ENCODE measurements around the gene RAC2.

The RAC2 gene

GRCh38 chr22:37244114-37244921, at the start of gene RAC2:
Gene RAC2, minus strand, starts transcription at chr22:37244269. Its CDS starts 121 bp downstream, at chr22:37244148.
- DNase-seq (ENCODE audit: low read depth in 2 of 2, low spot score in 1 of 2): peak; percentile 78 to 83

- no peak for DNase-seq (ENCODE audit: low read depth in 2 of 2, low spot score in 1 of 2)
These were observed 49.1 kb upstream of the RAC2 start for GRCh38 chr22:37293172-37293571.

GRCh38 chr22:37292641-37293040, 48.6 kb upstream of the RAC2 start:
- no peak for DNase-seq (ENCODE audit: low read depth in 2 of 2, low spot score in 1 of 2)

- DNase-seq (ENCODE audit: low read depth in 2 of 2, low spot score in 1 of 2): no peak
These were observed 47.7 kb upstream of the RAC2 start for GRCh38 chr22:37291559-37292298.

- DNase-seq (ENCODE audit: low read depth in 2 of 2, low spot score in 1 of 2): no peak
These were observed 46.7 kb upstream of the RAC2 start for GRCh38 chr22:37290737-37291136.

- DNase-seq (ENCODE audit: low read depth in 2 of 2, low spot score in 1 of 2): no peak
These were observed 45.2 kb upstream of the RAC2 start for GRCh38 chr22:37289156-37289735.

GRCh38 chr22:37288521-37288920, 44.5 kb upstream of the RAC2 start:
- DNase-seq (ENCODE audit: low read depth in 2 of 2, low spot score in 1 of 2): no peak

GRCh38 chr22:37287550-37287951, 43.5 kb upstream of the RAC2 start:
- DNase-seq (ENCODE audit: low read depth in 2 of 2, low spot score in 1 of 2): no peak

GRCh38 chr22:37285937-37286336, 41.9 kb upstream of the RAC2 start:
- no peak for DNase-seq (ENCODE audit: low read depth in 2 of 2, low spot score in 1 of 2)

GRCh38 chr22:37284805-37285355, 40.8 kb upstream of the RAC2 start:
- peak in 1 of 2 donors; percentile 46 for DNase-seq (ENCODE audit: low read depth in 2 of 2, low spot score in 1 of 2)

- no peak for DNase-seq (ENCODE audit: low read depth in 2 of 2, low spot score in 1 of 2)
These were observed 40.2 kb upstream of the RAC2 start for GRCh38 chr22:37284126-37284804.

GRCh38 chr22:37283393-37283937, 39.4 kb upstream of the RAC2 start:
- peak in 1 of 2 donors; percentile 64 for DNase-seq (ENCODE audit: low read depth in 2 of 2, low spot score in 1 of 2)

GRCh38 chr22:37282385-37282677, 38.3 kb upstream of the RAC2 start, which contains the start of gene CYTH4:
Gene CYTH4, plus strand, starts transcription at chr22:37282508. Its CDS starts 62 bp downstream, at chr22:37282570.
- DNase-seq (ENCODE audit: low read depth in 2 of 2, low spot score in 1 of 2): peak; percentile 50 to 72

GRCh38 chr22:37281646-37282384, 37.7 kb upstream of the RAC2 start:
- DNase-seq (ENCODE audit: low read depth in 2 of 2, low spot score in 1 of 2): no peak

- no peak for DNase-seq (ENCODE audit: low read depth in 2 of 2, low spot score in 1 of 2)
These were observed 37.1 kb upstream of the RAC2 start for GRCh38 chr22:37281195-37281594.

GRCh38 chr22:37280718-37281117, 36.6 kb upstream of the RAC2 start:
- no peak for DNase-seq (ENCODE audit: low read depth in 2 of 2, low spot score in 1 of 2)

- no peak for DNase-seq (ENCODE audit: low read depth in 2 of 2, low spot score in 1 of 2)
These were observed 35.5 kb upstream of the RAC2 start for GRCh38 chr22:37279331-37280181.

GRCh38 chr22:37278261-37278660, 34.2 kb upstream of the RAC2 start:
- no peak for DNase-seq (ENCODE audit: low read depth in 2 of 2, low spot score in 1 of 2)

- DNase-seq (ENCODE audit: low read depth in 2 of 2, low spot score in 1 of 2): no peak
These were observed 33.3 kb upstream of the RAC2 start for GRCh38 chr22:37277384-37277783.

Measured in stimulated activated CD8-positive, alpha-beta memory T cell treated with anti-CD3 and anti-CD28 coated beads, Interleukin-4, amount 100 ng/mL, for 4 hours (primary cell).